ENCODE results near the gene CRY1. TPM values are rescaled to one million over a fixed set of nuclear protein-coding genes. Genes with fewer than 3 reads are reported as not detected.

The CRY1 gene
- total RNA-seq, 1 donor from 2014 or later = 16.9 TPM

GRCh38 chr12:106955377-106956047, 137.8 kb downstream of the CRY1 start, which contains the start of gene TMEM263:
TSS of gene TMEM263 (plus strand) at chr12:106955907. CDS start at chr12:106967117, 11,210 bp downstream.
- DNase-seq (peak; percentile 96), ATAC-seq (peak; percentile 97)
- H3K4me1 ChIP-seq = peaks cover 29% of the 10 kb centered on the region
- intact Hi-C loops (cut with DNase I) = no loop called here
- no peak for TF ChIP-seq CTCF (IDR thresholded peaks at IDR 0.05)
- peak within 1 kb of the TSS; percentile 93 for H3K4me3 ChIP-seq
- no peaks in the 10 kb centered on the region for H3K9me3 ChIP-seq
- H3K27ac ChIP-seq = peak within 1 kb of the TSS; percentile 94
- no peaks in the 10 kb centered on the region for H3K36me3 ChIP-seq
- no peaks in the 10 kb centered on the region for H3K27me3 ChIP-seq

GRCh38 chr12:106954462-106955376, 138.6 kb downstream of the CRY1 start:
- H3K9me3 ChIP-seq = no peaks in the 10 kb centered on the region
- H3K27ac ChIP-seq = peak overlapping the region; percentile 94
- peaks cover 29% of the 10 kb centered on the region for H3K4me1 ChIP-seq
- intact Hi-C loops (cut with DNase I) = no loop called here
- no peak for TF ChIP-seq CTCF (IDR thresholded peaks at IDR 0.05)
- H3K27me3 ChIP-seq = no peaks in the 10 kb centered on the region
- DNase-seq (peak; percentile 66), ATAC-seq (no peak)
- peak overlapping the region; percentile 93 for H3K4me3 ChIP-seq
- no peaks in the 10 kb centered on the region for H3K36me3 ChIP-seq

- intact Hi-C loops (cut with DNase I) = no loop called here
- Histone ChIP-seq H3K36me3 (no peaks in the 10 kb centered on the region), H3K27me3 (no peaks in the 10 kb centered on the region), H3K4me1 (peaks cover 21% of the 10 kb centered on the region), H3K9me3 (no peaks in the 10 kb centered on the region), H3K4me3 (no peak overlapping the region), H3K27ac (no peak overlapping the region)
- ATAC-seq (no peak), DNase-seq (no peak)
- TF ChIP-seq CTCF (IDR thresholded peaks at IDR 0.05) = no peak
Measured at GRCh38 chr12:106953352-106954250, 139.7 kb downstream of the CRY1 start.

- DNase-seq = no peak
- Histone ChIP-seq H3K4me1 (peaks cover 7% of the 10 kb centered on the region), H3K36me3 (no peaks in the 10 kb centered on the region), H3K27me3 (no peaks in the 10 kb centered on the region), H3K9me3 (no peaks in the 10 kb centered on the region), H3K27ac (no peak overlapping the region), H3K4me3 (no peak overlapping the region)
- no peak for ATAC-seq
- intact Hi-C loops (cut with DNase I) = no loop called here
- TF ChIP-seq CTCF (IDR thresholded peaks at IDR 0.05) = no peak
Measured at GRCh38 chr12:106950591-106950990, 142.8 kb downstream of the CRY1 start.

GRCh38 chr12:106947461-106947860, 145.9 kb downstream of the CRY1 start:
- ATAC-seq = no peak
- Histone ChIP-seq H3K9me3 (no peaks in the 10 kb centered on the region), H3K27ac (no peak overlapping the region), H3K36me3 (no peaks in the 10 kb centered on the region), H3K4me3 (no peak overlapping the region), H3K4me1 (no peaks in the 10 kb centered on the region), H3K27me3 (no peaks in the 10 kb centered on the region)
- intact Hi-C loops (cut with DNase I) = no loop called here
- TF ChIP-seq CTCF (IDR thresholded peaks at IDR 0.05) = no peak
- no peak for DNase-seq
